ENCODE data around the gene PRSS38. TPM values are rescaled to one million over a fixed set of nuclear protein-coding genes. Genes with fewer than 3 reads are reported as not detected.

Gene PRSS38
- total RNA-seq, 1 experiment from 2014 or later = not detected

GRCh38 chr1:227779685-227780084, 35.8 kb upstream of the PRSS38 start:
- no peak overlapping the region for H3K27ac ChIP-seq
- no peak overlapping the region for H3K4me2 ChIP-seq
- intact Hi-C loops (cut with micrococcal nuclease; ENCODE audit: unreplicated experiment) = no loop called here
- H3K27me3 ChIP-seq (ENCODE audit: insufficient read depth, low read depth) = no peaks in the 10 kb centered on the region
- H3K36me3 ChIP-seq (ENCODE audit: low read depth) = no peaks in the 10 kb centered on the region
- no peak overlapping the region for H2AFZ ChIP-seq
- H3F3A ChIP-seq (ENCODE audit: insufficient read depth, low read depth) = no peaks in the 10 kb centered on the region; the same call in 1 of the 2 replicates
- H3K4me3 ChIP-seq = no peak overlapping the region
- H3K79me2 ChIP-seq (ENCODE audit: low read depth) = no peaks in the 10 kb centered on the region
- TF ChIP-seq CTCF (conservative IDR thresholded peaks at IDR 0.05) (no peak), EZH2 (IDR thresholded peaks at IDR 0.05; ENCODE audit: low read depth) (no peak)
- peaks cover 4% of the 10 kb centered on the region; the same call in 1 of the 2 replicates for H4K20me1 ChIP-seq (ENCODE audit: insufficient read depth)
- no TSS peak for BruUV-seq (replicated peaks)
- ChIA-PET CTCF (no interaction called here), POLR2A (ENCODE audit: unreplicated experiment) (no interaction called here)
- H3K9me3 ChIP-seq (ENCODE audit: insufficient read depth, low read depth) = no peaks in the 10 kb centered on the region
- H3K4me1 ChIP-seq (replicated peaks; ENCODE audit: insufficient read depth) = no peaks in the 10 kb centered on the region
- no peak for DNase-seq
- no peaks in the 10 kb centered on the region for H3K9me2 ChIP-seq (ENCODE audit: insufficient read depth)

GRCh38 chr1:227780101-227781044, 35.1 kb upstream of the PRSS38 start:
- H3K4me1 ChIP-seq (replicated peaks; ENCODE audit: insufficient read depth) = no peaks in the 10 kb centered on the region
- H3K27me3 ChIP-seq (ENCODE audit: insufficient read depth, low read depth) = no peaks in the 10 kb centered on the region
- H2AFZ ChIP-seq = no peak overlapping the region
- no peaks in the 10 kb centered on the region for H3K36me3 ChIP-seq (ENCODE audit: low read depth)
- peaks cover 1% of the 10 kb centered on the region; the same call in 1 of the 2 replicates for H4K20me1 ChIP-seq (ENCODE audit: insufficient read depth)
- H3K79me2 ChIP-seq (ENCODE audit: low read depth) = no peaks in the 10 kb centered on the region
- TF ChIP-seq EZH2 (IDR thresholded peaks at IDR 0.05; ENCODE audit: low read depth) = no peak
- TF ChIP-seq CTCF (conservative IDR thresholded peaks at IDR 0.05) = no peak
- ChIA-PET CTCF (no interaction called here), POLR2A (ENCODE audit: unreplicated experiment) (no interaction called here)
- no peak overlapping the region for H3K27ac ChIP-seq
- BruUV-seq (replicated peaks) = no TSS peak
- no peaks in the 10 kb centered on the region; the same call in 1 of the 2 replicates for H3F3A ChIP-seq (ENCODE audit: insufficient read depth, low read depth)
- H3K4me2 ChIP-seq = no peak overlapping the region
- intact Hi-C loops (cut with micrococcal nuclease; ENCODE audit: unreplicated experiment) = no loop called here
- H3K9me3 ChIP-seq (ENCODE audit: insufficient read depth, low read depth) = no peaks in the 10 kb centered on the region
- no peaks in the 10 kb centered on the region for H3K9me2 ChIP-seq (ENCODE audit: insufficient read depth)
- DNase-seq = no peak
- no peak overlapping the region for H3K4me3 ChIP-seq

GRCh38 chr1:227781314-227781930, 34.1 kb upstream of the PRSS38 start:
- Histone ChIP-seq H3K79me2 (ENCODE audit: low read depth) (no peaks in the 10 kb centered on the region), H3K4me1 (replicated peaks; ENCODE audit: insufficient read depth) (no peaks in the 10 kb centered on the region), H3K4me2 (no peak overlapping the region), H3K36me3 (ENCODE audit: low read depth) (no peaks in the 10 kb centered on the region), H3K27me3 (ENCODE audit: insufficient read depth, low read depth) (no peaks in the 10 kb centered on the region), H4K20me1 (ENCODE audit: insufficient read depth) (no peaks in the 10 kb centered on the region; the same call in 1 of the 2 replicates), H3K4me3 (no peak overlapping the region), H3F3A (ENCODE audit: insufficient read depth, low read depth) (no peaks in the 10 kb centered on the region; the same call in 1 of the 2 replicates), H3K9me3 (ENCODE audit: insufficient read depth, low read depth) (no peaks in the 10 kb centered on the region), H3K27ac (no peak overlapping the region), H2AFZ (no peak overlapping the region), H3K9me2 (ENCODE audit: insufficient read depth) (no peaks in the 10 kb centered on the region)
- intact Hi-C loops (cut with micrococcal nuclease; ENCODE audit: unreplicated experiment) = no loop called here
- no TSS peak for BruUV-seq (replicated peaks)
- CTCF ChIA-PET = no interaction called here
- TF ChIP-seq EZH2 (IDR thresholded peaks at IDR 0.05; ENCODE audit: low read depth) (no peak), CTCF (conservative IDR thresholded peaks at IDR 0.05) (no peak)
- DNase-seq = no peak
- POLR2A ChIA-PET (ENCODE audit: unreplicated experiment) = no interaction called here
